ENCODE data around the gene FAM241B.

Gene FAM241B, protein sequence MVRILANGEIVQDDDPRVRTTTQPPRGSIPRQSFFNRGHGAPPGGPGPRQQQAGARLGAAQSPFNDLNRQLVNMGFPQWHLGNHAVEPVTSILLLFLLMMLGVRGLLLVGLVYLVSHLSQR

DNA sequence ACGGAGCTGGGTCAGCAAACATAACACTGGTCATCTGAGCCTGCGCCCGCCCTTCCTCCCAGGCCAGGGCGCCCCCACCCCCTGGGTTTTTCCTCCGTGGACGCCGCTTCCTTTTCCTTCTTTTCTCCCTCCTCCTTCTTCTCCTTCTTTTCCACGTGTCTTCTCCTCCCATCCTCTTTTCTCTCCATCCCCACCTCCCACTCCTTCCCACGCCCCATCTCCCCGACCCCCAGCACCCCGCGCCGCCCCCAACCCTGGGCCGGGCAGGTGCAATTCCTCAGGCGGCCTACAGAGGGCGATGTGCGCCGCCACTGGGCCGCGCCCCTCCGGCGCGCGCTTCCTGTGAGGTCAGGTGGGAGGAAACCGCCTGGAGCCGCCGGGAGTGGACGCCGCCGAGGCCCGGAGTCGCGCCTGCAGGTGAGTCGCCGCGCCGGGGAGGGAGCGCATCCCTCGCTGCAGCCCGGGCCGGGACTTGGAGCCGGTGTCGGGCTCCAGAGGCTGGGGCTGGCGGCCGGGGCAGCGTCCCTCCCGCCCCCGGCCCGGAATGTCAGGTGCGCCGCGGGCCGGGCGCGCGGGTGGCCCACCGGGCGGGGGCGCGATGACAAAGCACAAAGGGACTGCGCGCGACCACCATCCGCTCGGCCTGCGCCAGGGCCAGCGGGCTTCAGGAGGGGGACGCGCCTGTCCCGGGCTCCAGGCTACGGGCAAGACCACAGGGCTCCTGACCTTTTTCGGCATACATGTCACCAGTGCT, at the start of gene FAM241B:
Gene FAM241B (plus strand): TSS at position 351 of the 754 bp plus-strand sequence. CDS start 1,497 bp downstream, outside the sequence.
- peak; percentile 57 to 71 (median 61) for DNase-seq (ENCODE audit: low read depth in 3 of 3)

DNA sequence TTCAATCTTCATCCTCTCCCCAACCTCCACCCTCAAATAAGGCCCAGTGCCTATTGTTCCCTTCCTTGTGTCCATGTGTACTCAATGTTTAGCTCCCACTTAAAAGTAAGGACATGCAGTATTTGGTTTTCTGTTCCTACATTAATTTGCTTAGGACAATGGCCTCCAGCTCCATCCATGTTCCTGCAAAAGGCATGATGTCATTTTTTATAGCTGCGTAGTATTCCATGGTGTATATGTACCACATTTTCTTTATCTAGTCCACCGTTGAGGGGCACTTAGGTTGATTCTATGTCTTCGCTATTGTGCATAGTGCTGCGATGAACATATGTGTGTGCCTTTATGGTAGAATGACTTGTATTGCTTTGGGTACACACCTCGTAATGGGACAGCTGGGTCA, 49.6 kb upstream of the FAM241B start:
- no peak for DNase-seq (ENCODE audit: low read depth in 3 of 3)

- no peak for DNase-seq (ENCODE audit: low read depth in 3 of 3)
These were observed 46.9 kb upstream of the FAM241B start for GRCh38 chr10:69583106-69583505.

DNA sequence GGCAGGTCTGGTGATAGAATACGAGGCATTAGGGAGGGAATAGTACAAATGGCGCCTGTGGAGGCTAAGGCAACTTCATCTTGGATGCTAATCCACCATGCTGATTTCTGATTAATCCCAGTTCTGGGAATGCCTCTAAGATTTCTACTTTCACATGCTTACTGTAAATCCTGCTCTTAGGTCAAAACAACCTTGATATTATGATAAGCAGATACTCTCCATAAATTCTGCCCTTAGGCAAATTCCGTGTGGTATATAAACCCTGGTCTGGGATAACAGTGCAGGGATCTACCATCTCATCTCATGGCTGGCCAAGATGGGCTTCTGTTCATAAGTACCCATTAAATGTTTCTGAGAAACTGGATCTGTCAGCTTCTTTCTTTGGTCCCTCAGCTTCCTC, 45.4 kb upstream of the FAM241B start:
- DNase-seq (ENCODE audit: low read depth in 3 of 3): no peak

- no peak for DNase-seq (ENCODE audit: low read depth in 3 of 3)
These were observed 41.7 kb upstream of the FAM241B start for GRCh38 chr10:69588358-69588757.

- DNase-seq (ENCODE audit: low read depth in 3 of 3): no peak
These were observed 29.2 kb upstream of the FAM241B start for GRCh38 chr10:69600761-69601330.

DNA sequence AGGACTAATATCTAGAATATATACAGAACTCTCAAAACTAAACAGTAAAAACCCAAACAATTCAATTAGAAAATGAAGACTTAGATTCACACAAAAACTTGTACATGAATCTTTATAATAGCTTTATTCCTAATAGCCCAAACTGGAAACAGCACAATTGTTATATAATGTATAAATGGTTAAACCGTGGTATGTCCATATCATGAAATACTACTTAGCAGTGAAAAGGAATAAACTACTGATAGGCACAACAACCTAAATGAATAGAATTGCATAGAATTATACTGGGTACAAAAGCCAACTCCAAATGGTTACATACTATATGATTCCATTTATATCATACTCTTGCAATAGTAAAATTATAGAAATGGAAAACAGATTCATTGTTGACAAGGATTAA, 21.0 kb upstream of the FAM241B start:
- DNase-seq (ENCODE audit: low read depth in 3 of 3): no peak

DNA sequence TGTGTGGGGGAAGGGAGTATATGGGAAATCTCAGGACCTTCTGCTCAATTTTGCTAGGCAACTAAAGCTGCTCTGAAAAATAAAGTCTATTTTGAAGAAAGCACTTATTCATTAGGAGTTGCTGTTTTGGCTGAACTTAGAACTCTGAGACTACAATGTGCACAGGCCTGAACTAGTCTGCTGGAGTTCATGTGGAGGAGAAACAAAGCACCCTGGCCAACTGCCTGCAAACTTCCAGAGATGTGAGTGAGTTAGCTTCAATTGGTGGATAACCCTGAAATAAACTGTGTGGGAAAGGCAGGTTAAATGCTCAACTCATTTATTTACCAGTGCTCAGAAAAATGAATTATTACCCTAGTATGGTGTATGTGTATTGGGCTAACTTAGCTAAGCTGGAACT, 17.3 kb upstream of the FAM241B start:
- no peak for DNase-seq (ENCODE audit: low read depth in 3 of 3)

GRCh38 chr10:69614130-69614529, 15.9 kb upstream of the FAM241B start:
- DNase-seq (ENCODE audit: low read depth in 3 of 3): no peak

GRCh38 chr10:69616358-69616757, 13.7 kb upstream of the FAM241B start:
- DNase-seq (ENCODE audit: low read depth in 3 of 3): no peak

- no peak for DNase-seq (ENCODE audit: low read depth in 3 of 3)
These were observed 11.3 kb upstream of the FAM241B start for GRCh38 chr10:69618746-69619145.

- no peak for DNase-seq (ENCODE audit: low read depth in 3 of 3)
These were observed 10.4 kb upstream of the FAM241B start for GRCh38 chr10:69619626-69620025.

DNA sequence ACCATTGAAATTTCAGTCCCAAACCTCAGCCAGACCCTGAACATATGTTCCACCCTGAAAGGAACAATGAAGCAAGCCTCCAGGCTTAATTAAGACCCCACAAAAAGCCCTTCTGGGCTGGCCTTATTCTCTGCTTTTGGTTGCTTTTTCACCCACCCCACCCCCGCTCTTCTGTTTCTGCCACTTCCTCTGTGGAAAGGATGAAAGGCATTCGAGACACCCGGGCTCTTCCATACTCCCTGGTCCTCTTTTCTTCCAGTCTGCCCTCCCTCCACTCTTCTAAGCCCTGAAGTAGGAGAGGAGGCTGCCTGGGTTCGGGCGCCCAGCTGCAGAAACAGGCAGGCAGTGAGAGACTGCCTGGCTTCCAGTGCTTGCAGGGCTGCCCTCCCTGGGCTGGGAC, 9.4 kb upstream of the FAM241B start:
- no peak for DNase-seq (ENCODE audit: low read depth in 3 of 3)

GRCh38 chr10:69624245-69624786, 5.7 kb upstream of the FAM241B start:
- no peak for DNase-seq (ENCODE audit: low read depth in 3 of 3)

DNA sequence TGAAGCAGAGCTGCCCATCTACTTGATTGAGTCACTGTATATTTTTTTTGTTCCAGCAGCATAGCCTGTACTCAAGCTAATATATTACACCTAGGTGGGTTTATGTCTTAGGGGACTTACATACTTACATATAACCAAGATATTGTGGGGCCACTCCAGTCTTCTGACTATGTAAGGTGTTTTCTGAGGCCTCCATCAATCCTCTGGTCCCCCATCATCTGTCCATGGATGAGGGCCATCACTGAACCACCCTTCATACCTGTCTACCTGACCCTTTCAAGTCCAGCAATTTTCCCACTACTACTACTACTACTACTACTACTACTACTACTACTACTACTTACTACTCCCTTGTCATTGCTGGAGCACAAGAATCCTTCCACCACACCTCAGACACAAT, 3.2 kb upstream of the FAM241B start:
- no peak for DNase-seq (ENCODE audit: low read depth in 3 of 3)

- DNase-seq (ENCODE audit: low read depth in 3 of 3): no peak
These were observed 1.2 kb upstream of the FAM241B start for GRCh38 chr10:69628891-69629290.

DNA sequence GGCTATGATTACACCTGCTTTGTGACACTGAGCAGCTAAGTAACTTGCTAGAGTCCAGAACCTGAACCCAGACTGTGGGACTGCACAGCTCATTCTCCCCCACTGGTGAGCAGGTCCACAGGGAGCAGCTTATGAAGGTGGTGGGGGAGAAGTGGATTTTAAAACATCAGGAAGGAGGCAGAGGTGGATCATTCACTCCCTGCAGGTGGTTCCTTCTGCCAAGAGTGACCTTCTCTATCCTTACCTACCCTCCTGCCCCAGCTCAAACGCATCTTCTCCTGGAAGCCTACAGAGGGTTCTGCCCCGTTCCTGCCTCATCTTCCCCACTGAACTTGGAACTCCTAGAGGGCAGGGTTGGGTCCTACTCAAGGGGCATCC, 539 bp upstream of the FAM241B start:
- no peak for DNase-seq (ENCODE audit: low read depth in 3 of 3)

DNA sequence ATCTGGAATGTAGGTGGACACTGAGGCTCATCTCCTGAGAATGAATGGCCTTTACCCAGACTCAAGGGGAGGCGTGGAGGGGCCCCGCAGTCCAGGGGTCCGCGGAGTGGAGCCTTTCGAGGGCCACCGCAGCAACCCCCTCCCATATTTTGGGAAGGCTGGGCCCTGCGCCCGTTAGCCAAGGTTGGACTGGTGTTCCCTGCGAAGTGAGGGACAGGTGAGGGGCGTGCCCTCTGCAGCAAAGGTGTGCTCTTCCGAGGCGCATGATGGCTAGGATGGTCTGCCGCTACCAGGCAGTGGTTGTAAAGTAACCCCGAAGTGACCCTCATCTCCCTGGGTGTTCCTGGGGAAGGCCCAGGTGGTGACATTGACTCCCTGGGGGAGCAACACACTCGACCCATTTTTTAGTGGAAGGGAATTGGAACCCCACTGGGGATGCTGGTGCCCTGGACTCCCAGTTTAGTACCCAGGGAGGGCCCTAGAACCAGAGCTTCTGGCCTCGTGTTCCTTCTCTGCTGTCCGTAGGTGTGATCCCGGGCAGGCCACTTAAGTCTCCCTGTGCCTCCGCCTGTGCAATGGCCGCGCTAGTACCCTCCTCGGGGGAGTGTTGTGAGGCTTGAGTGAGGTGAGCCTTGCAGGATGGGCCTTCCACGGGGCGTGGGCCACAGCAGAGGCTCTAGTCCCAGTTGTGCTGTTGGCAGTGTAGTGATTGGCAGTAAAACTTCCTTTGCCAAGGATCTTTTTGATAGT, 779 bp downstream of the FAM241B start:
- no peak for DNase-seq (ENCODE audit: low read depth in 3 of 3)

DNA sequence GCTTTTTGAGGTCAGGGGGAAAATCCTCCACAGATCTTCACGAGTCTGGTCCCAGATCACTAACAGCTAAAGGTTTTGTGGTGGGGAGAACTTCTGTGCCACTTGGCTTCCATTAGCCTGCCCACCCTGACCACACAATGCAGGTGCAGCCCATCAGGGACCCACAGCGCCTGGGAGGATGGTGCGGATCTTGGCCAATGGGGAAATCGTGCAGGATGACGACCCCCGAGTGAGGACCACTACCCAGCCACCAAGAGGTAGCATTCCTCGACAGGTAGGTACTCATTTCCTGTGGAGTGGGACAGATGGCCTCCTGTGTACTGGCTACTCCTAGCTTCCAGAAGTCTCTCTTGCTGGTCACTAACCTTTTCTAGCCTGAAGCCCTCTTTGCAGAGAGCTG, 1.5 kb downstream of the FAM241B start:
- DNase-seq (ENCODE audit: low read depth in 3 of 3): no peak

DNA sequence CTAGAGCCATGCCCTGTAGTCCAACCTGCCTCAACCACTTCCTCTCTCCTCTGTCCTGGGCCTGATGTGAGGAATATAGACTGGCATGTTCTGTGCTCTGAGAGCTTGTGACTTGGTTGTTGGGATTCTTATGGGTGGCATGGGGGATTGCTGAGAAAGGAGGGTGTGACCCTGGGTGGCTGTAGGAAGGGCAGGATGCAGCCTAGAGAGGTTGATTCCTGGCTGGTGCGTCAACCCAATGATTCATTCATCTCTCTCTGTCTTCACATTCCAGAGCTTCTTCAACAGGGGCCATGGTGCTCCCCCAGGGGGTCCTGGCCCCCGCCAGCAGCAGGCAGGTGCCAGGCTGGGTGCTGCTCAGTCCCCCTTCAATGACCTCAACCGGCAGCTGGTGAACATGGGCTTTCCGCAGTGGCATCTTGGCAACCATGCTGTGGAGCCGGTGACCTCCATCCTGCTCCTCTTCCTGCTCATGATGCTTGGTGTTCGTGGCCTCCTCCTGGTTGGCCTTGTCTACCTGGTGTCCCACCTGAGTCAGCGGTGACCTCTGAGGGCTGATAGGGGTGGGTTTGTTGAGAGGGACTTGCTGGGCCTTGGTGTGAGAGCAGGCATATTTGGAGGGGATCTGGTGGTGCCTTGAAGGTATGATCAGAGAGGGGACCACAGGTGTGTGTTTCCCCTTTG, 2.6 kb downstream of the FAM241B start:
- no peak for DNase-seq (ENCODE audit: low read depth in 3 of 3)

- DNase-seq (ENCODE audit: low read depth in 3 of 3): no peak
These were observed 3.9 kb downstream of the FAM241B start for GRCh38 chr10:69633673-69634635.
